Stimulated activated CD8-positive, alpha-beta memory T cell treated with anti-CD3 and anti-CD28 coated beads, Interleukin-12 subunit alpha, Interleukin-12 subunit beta, amount 100 ng/mL, for 4 hours (primary cell): ENCODE results near the gene LRRK2.
A peak's percentile ranks its signal among the peaks of the same experiment; 100 is the strongest.
"Not testable (repeated sequence)": the region's sequence is repeated elsewhere in the genome, so short reads cannot be mapped to it uniquely, and the experiment has no call there.

Experiments
- DNase-seq: peaks from one replicate; pipeline ENCODE4 v3.0.0-alpha.2; 2020; ENCODE audit warnings: low read depth

The LRRK2 gene

GRCh38 chr12:40224439-40225291 is at the start of gene LRRK2:
Gene LRRK2 (plus strand): TSS chr12:40224997. CDS start chr12:40225132, 135 bp downstream.
- DNase-seq, result peak; percentile 37

GRCh38 chr12:40175045-40175444 is 49.8 kb upstream of the LRRK2 start:
- no peak for DNase-seq

GRCh38 chr12:40175489-40175888 is 49.3 kb upstream of the LRRK2 start:
- no peak for DNase-seq

- DNase-seq, result no peak
Measured at GRCh38 chr12:40178701-40179100, 46.1 kb upstream of the LRRK2 start.

GRCh38 chr12:40181490-40181889 is 43.3 kb upstream of the LRRK2 start:
- DNase-seq, result no peak

- DNase-seq, result no peak
Measured at GRCh38 chr12:40183715-40184114, 41.1 kb upstream of the LRRK2 start.

- no peak for DNase-seq
Measured at GRCh38 chr12:40184493-40185302, 40.1 kb upstream of the LRRK2 start.

- DNase-seq, result no peak
Measured at GRCh38 chr12:40185303-40185693, 39.5 kb upstream of the LRRK2 start.

GRCh38 chr12:40188558-40189320 is 36.1 kb upstream of the LRRK2 start:
- DNase-seq, result no peak

GRCh38 chr12:40192704-40193255 is 32.0 kb upstream of the LRRK2 start:
- no peak for DNase-seq

- no peak for DNase-seq
Measured at GRCh38 chr12:40194846-40195245, 30.0 kb upstream of the LRRK2 start.

- no peak for DNase-seq
Measured at GRCh38 chr12:40197590-40197989, 27.2 kb upstream of the LRRK2 start.

- DNase-seq, result no peak
Measured at GRCh38 chr12:40198601-40199000, 26.2 kb upstream of the LRRK2 start.

GRCh38 chr12:40202095-40203059 is 22.4 kb upstream of the LRRK2 start:
- DNase-seq, result no peak

GRCh38 chr12:40203060-40203430 is 21.8 kb upstream of the LRRK2 start:
- no peak for DNase-seq

GRCh38 chr12:40204337-40204736 is 20.5 kb upstream of the LRRK2 start:
- DNase-seq, result no peak

GRCh38 chr12:40207551-40207950 is 17.2 kb upstream of the LRRK2 start:
- no peak for DNase-seq

GRCh38 chr12:40208707-40209446 is 15.9 kb upstream of the LRRK2 start:
- no peak for DNase-seq

- no peak for DNase-seq
Measured at GRCh38 chr12:40209886-40210285, 14.9 kb upstream of the LRRK2 start.

- DNase-seq, result not testable (repeated sequence)
Measured at GRCh38 chr12:40211186-40211585, 13.6 kb upstream of the LRRK2 start.
